NCI-H1930 (cell line): ENCODE data around the gene ABLIM1.

Source experiments
- DNase-seq, 2 experiments: peaks; one replicate each; lab custom pipeline; 2025; lab: John Stamatoyannopoulos, UW

The ABLIM1 gene

DNA sequence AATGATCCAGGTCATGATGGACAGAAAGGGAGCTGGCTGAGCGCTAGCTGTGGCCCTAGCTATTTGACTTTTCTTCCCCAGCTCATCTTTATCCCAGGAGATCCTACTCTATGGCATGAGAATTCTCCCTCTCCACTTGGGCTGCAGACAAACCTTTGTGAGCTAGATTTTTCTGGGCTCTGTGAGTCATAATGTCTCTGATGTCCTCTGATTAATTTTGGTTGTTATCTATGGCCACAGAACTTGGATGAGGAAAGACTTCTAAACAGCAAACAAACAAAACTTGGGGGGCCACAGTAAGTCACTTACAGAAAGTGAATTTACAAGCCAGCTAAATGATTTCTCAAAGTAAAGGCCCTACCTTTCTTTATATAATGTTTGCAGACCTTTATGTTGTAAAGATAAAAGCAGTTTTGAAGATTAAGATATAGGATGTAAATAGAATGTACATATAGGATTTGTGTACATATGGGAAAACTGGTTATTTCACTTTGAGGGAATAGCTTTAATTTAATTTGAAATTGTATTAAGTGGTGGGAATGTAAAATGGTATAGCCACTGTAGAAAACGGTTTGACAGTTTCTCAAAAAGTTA is 10.4 kb downstream of the ABLIM1 start:
- no peak for DNase-seq

DNA sequence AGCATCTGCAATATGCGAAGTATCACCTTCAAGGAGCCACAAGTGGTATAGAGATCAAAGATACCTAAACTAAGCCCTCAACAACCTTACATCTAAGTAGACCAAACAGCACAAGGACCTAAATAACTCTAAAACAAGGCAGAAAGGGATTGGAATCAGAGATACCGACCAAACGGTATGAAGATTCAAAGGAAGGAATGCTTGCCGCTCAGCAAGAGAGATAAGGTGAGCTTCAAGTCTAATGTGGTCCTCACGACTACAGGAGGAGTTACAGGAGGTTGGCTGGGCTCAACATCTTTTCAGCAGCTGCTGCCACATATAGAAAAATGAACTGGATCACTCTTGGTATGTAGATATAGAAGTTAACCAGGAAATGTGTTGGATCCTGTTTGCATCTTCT is 11.6 kb downstream of the ABLIM1 start:
- DNase-seq: no peak

DNA sequence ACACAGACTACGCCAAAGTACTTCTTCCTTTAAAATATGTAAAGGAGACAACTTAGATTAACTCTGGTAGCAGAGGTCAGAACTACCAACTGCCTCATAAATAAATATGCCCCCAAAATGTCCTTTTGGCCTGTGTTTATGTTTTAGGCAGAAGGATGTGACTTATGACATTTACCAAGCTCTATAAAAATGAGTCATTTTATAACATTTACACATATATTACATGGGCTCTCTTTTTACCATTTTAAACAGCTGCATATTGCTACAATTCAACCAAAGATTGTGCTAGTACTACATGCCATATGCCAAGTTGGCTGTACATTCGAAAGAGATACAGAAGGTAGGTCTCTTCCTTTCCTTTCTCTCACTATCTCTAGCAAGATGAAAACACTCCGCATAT is 12.4 kb downstream of the ABLIM1 start:
- DNase-seq: no peak

- no peak for DNase-seq
These were observed 14.9 kb downstream of the ABLIM1 start for GRCh38 chr10:114643158-114643557.

GRCh38 chr10:114642729-114643128 is 15.3 kb downstream of the ABLIM1 start:
- no peak for DNase-seq

- DNase-seq: no peak
These were observed 19.1 kb downstream of the ABLIM1 start for GRCh38 chr10:114638821-114639625.

DNA sequence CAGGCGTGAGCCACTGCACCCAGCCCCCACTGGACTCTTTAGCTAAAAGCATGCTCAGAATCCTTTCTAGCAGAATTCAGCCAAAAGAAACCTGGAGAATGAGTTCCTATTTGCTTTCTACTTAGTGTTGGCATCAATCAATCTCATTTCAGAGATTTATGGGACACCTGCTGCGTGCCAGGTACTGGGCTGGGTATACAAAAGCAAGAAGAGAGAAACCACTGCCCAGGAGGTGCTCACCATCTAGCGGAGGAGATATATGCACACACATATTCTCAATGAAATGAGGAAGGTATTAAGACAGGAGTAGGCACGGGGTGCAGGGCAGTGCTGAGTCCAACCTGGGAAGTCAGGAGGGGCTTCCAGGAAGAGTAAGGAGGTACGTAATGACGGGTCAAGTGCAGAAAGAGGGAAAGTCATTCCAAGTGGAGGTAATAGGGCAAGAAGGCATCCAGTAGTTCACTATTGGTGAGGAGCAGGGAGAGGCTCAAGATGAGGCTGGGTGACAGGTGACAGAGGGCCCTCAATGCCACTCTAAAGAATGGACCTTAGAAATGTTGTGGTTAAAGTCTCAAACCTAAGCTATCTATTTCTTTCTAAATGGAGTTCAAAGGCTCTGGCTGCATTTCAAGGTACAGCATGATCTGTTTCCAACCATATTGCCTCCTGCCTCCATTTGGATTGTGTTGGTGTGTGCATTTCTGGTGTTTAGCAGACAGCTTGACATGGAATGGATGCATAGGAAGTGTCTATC is 22.1 kb downstream of the ABLIM1 start:
- no peak for DNase-seq

- no peak for DNase-seq
These were observed 23.0 kb downstream of the ABLIM1 start for GRCh38 chr10:114635101-114635500.

DNA sequence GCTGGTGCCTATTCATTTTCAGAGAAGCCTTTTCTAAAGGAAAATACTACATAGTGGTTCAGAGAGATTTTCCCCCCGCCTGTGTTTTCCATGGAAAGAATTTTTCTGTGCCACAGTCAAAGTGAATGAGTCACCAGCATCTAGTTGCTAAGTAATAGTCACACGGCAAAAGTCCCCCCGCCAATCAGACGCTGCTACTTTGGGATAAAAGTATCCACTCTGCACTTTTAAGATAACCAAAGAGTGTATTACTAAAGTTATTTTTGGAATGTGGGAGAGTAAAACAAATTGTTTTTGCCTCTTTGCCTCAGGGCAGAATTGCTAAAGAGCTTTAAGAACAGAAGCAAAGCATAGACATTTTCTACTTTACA is 23.5 kb downstream of the ABLIM1 start:
- no peak for DNase-seq

DNA sequence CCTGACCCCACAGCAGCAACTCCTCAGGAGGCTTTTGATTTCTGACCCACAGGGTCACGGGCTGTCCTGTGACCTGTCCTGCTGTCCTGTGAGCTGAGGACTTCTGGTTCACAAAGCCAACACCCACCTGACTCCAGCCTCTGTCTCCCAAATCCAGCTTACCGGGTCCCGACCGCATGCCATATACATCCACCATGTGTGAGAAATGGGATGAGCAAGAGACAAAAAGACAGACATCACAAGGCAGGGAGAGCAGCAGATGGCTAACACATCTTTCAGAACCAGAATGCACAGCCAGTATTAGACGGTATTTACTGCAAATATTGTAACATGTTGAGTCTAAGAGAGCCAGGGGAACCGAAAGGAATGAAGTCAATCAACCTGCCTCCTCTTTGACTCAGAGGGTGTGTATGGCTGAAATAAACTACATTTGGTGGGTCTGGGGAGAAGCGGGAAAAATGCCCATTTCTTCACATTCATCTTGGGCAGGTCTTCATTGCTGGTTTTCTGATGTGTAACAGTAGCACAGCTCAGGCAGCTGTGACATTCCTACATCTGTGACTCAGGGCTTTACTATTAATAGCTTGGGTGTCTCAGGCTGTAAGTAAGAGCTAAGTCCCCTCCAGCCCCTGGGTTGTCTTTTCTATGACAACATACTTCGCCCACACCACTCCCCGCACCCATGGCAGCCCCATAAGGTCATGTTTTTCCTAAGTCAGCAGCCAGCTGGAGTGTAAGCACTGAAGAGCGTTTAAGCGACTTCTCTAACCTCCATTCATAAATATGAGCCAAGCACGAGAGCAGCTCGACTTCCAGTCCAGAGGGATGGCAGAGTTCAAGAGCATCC is 25.0 kb downstream of the ABLIM1 start:
- no peak for DNase-seq

DNA sequence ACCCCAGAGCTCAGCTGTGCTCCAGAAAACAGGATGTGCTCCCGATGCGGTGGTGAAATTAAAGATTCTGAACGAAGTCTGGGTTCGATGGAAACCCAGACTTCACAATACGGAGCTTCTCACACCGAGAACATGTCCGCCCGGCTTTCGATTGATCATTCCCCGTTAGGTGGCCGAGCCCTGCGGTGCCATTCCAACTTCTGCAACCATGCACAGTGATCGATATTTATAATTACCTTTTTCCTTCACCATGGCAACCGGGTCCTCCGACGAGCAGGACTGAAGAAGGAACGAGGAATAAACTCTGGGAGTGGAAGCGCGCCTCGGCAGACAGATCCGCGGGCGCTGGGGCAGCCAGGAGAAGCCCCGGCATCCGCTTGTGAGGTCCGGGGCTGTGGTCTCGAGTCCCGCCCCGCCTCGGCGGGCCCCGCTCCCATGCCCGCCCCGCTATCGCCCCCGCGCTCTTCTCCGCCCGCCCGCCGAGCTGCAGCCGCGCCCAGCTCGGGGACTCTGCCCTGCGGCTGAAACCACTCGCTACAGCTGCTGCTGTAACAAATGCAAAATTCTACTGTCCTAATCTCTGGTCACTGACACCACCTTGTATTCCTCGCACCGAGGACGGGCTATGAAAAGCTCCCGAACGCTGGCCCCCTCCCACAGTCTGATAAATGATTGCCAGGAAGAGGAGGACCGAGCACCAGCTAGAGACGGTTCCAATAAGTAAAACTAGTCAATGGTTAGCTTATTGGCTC is 26.2 kb downstream of the ABLIM1 start:
- DNase-seq: no peak

GRCh38 chr10:114631090-114631665 is 26.9 kb downstream of the ABLIM1 start:
- no peak for DNase-seq

GRCh38 chr10:114629824-114630730 is 28.0 kb downstream of the ABLIM1 start:
- no peak for DNase-seq

DNA sequence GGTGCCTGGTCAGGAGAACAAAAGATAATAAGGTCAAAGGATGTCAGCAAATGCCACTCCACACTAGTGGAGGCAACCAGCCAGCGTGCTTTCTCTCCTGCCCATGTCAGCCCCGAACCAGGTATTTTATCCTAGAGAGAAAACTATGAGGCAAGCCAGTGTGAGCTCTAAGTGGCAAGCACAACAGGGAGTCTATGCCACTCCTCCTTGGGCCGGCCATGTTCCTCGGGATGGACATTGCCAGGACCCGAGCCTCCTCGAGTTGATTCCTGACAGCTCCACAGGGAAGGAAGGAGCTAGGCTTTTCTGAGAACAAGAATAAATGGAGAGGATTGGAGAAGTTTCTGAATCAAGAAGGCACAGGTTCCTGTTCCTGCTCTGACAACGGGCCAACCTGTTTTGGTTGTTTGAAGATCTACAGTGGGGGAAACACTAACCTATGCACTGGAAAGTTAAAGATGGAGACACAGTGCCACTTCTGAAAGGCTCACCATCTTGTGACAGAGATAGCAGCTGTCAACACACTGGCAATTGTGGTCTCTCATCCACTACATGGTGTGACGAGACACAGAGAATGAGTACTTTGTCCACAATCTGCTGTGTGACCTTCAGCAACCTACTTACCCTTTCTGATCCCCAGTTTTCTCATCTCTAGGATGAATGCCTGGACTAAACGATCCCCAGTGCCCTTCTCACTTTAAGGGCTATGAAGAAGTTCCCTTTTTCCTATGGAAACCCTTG is 28.8 kb downstream of the ABLIM1 start:
- no peak for DNase-seq

DNA sequence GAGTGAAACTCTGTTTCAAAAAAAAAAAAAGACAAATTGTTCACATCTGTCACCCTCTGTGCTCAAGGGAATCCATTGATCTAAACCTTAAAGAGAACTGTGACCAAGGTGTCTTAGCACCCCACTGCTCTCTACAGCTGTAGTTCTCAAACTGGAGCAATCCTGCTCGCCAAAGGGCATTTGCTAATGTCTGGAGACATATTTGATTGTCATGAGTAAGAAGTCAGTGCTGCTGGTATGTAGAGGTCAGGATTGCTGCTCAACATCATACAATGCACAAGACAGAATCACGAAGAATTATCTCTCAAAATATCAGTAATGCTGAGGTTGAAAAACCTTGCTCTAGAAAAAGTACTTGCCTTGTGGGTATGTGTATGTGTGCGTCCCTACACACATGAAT is 30.0 kb downstream of the ABLIM1 start:
- DNase-seq: no peak

- DNase-seq: no peak
These were observed 31.2 kb downstream of the ABLIM1 start for GRCh38 chr10:114626841-114627240.

- no peak for DNase-seq
These were observed 32.9 kb downstream of the ABLIM1 start for GRCh38 chr10:114624951-114625780.

GRCh38 chr10:114624422-114624821 is 33.7 kb downstream of the ABLIM1 start:
- DNase-seq: no peak
